Peyer's patch (tissue), 4 donors: ENCODE measurements around the gene RUNDC1.

ENCODE experiments used
- CTCF ChIP-seq, 6 experiments: fragments of 450-650 bp in 4 of 6; fragments of 200-600 bp in 2 of 6; sonication (generic) in 1 of 6; IDR thresholded peaks; one replicate each; pipeline ENCODE4 v1.5.1; 2017 to 2019; ENCODE audit warnings: antibody characterized with exemption in 6 of 6, mild to moderate bottlenecking in 3 of 6, moderate library complexity in 1 of 6
- POLR2A ChIP-seq, 2 donors: fragments of 450-650 bp; IDR thresholded peaks; one replicate each; pipeline ENCODE4 v1.5.1; 2017; ENCODE audit warnings: antibody characterized with exemption in 2 of 2, mild to moderate bottlenecking in 2 of 2, moderate library complexity in 2 of 2

GRCh38 chr17:42982266-42982665 is 1.9 kb downstream of the RUNDC1 start:
- TF ChIP-seq CTCF (IDR thresholded peaks at IDR 0.05): no peak
- no peak for TF ChIP-seq POLR2A (IDR thresholded peaks at IDR 0.05)
